SK-MEL-5 (cell line): ENCODE measurements around the gene MSRB3. TPM values are rescaled to one million over a fixed set of nuclear protein-coding genes. Genes with fewer than 3 reads are reported as not detected.
A peak's percentile ranks its signal among the peaks of the same experiment; 100 is the strongest.

Source experiments
- DNase-seq: peaks from one replicate; pipeline ENCODE4 v3.0.0-alpha.2; 2016; ENCODE audit warnings: low read depth, low spot score
- in situ Hi-C: cut with HindIII; loops from 2 replicates; pipeline ENCODE4 v1.10.0; 2016; ENCODE audit warnings: low sequenced_read_pairs, high pct_unique_total_duplicates, low pct_unique_long_range_greater_than_20kb
- polyA plus RNA-seq, 2 experiments: library from polyadenylated mRNA; depleted of rRNA; stranded (reverse); fragments of >200 nt; gene quantifications; 2 replicates each; pipeline ENCODE4 v1.2.3, GENCODE V29; 2015
- total RNA-seq: library from RNA; depleted of rRNA; stranded (reverse); fragments of >200 nt; shearing (Covaris generic); gene quantifications from 2 replicates; pipeline ENCODE4 v1.2.3, GENCODE V29; 2014; rRNA removed

Gene MSRB3
- 7.8 and 9.0 TPM in 2 replicates for total RNA-seq
- 10.4 TPM in 2 replicates for polyA plus RNA-seq (2015; cell fraction: cytosol; rRNA removed)
- 7.2 and 9.0 TPM in 2 replicates for polyA plus RNA-seq (2015; cell fraction: nucleus; rRNA removed)

DNA sequence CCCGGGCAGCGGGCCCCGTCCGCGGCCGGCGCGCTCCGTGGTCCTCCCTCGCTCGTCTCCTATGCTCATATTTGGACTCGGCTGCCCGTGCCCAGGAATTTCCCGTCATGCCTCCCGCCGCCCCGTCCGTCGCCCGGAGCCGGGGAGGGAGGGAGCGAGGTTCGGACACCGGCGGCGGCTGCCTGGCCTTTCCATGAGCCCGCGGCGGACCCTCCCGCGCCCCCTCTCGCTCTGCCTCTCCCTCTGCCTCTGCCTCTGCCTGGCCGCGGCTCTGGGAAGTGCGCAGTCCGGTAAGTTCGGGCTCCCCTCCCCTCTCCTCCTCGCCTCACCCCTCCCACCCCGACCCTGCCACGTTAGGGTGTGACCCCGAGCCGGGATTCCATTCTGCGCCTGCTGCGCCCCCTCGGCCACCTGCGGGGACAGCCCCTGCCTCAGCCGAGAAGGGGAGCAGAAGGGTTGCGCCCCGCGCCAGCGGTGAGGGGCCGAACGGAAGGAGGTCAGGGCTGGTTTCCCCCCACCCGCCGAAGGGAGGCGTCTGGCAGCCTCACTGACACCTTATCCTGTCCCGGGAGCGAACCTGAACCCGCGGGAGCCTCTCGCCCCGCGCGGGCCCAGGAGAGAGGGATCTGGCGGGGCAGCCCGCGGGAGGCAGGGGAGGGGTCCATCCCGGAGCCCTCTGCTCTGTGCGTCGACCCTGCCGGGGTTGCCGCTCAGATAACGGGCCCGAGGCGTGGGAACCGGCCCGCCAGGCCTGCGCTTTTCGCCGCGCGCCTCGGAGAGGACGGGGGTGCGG is at the start of gene MSRB3:
Gene MSRB3 (plus strand): TSS at position 108 of the 793 bp plus-strand sequence. CDS start 29,897 bp downstream, outside the sequence.
- in situ Hi-C loops, result no loop called here
- DNase-seq, result peak; percentile 66

DNA sequence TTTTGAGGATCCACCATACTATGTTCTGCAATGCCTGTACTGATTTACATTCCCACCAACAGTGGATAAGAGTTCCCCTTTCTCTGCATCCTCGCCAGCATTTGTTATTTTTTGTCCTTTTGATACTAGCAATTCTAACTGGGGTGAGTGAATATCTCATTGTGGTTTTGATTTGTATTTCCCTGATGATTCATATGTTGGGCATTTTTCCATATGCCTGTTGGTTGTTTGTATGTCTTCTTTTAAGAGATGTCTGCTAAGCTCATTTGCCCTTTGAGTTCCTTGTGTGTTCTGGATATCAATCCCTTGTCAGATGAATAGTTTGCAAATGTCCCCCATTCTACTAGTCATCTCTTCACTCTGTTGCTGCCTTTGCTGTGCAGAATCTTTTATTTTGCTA is 49.0 kb upstream of the MSRB3 start:
- in situ Hi-C loops, result no loop called here
- DNase-seq, result peak; percentile 51

DNA sequence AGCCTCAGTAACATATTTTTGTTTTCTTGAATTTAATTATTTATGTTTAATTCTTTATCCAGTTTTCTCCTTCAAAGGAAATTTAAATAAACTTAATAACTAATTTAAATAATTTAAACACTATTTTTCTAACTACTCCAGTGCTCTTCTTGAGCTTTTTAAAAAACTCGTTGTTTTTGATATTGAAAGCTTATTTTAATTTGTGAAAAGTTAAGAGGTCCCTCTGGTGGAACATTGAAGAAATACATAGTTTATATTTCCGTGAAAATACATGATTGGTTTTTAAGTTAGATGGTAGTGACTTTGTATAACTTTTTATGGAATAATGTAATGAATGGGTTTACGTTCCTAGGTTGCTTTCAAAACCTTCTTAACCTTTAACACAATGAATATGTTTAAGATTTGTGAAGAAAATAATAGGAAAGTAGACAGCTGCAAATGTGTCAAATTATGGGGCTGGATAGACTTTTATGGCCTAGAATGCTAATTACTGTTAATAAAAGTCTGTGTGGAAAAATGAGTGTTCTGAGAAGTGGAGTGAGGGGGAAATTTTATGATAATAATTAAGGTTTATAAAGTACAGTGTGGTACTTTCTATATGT is 45.9 kb upstream of the MSRB3 start:
- peak; percentile 49 for DNase-seq
- in situ Hi-C loops, result no loop called here

DNA sequence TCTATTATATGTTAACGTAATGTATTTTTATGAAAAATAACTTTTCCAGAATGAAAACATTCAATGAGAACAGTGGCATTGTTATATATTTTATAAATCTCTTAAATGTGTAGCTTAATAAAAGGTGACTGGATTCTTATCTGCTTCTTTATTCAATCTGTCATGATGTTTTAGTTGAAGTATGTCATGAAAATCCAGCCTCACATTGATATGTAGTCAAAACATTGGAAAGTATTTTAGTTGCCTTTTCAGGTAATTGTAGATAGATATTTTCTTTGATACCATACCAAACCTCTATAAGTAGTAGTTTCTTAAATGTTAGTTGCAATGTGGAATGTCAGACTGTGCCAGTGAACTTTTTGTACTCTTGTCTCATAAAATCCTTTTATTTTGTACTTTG is 41.3 kb upstream of the MSRB3 start:
- in situ Hi-C loops, result no loop called here
- DNase-seq, result no peak

DNA sequence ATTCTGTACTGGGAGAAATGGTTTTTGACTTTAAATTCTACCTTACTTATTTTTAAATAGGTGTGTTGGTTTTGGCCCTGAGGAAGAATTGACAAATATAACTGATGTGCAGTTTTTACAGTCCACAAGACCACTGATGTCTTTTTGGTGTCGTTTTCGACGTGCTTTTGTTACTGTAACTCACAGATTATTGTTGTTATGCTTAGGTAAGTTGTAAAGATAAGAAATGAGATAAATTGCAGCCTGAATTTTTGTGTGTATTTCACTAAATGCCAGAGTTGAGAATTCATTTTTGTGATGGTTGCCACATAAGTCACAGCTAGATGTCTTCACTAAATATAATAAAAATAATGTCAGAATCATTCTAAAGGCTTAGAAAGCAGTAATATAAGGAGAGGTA is 39.9 kb upstream of the MSRB3 start:
- no peak for DNase-seq
- in situ Hi-C loops, result no loop called here

DNA sequence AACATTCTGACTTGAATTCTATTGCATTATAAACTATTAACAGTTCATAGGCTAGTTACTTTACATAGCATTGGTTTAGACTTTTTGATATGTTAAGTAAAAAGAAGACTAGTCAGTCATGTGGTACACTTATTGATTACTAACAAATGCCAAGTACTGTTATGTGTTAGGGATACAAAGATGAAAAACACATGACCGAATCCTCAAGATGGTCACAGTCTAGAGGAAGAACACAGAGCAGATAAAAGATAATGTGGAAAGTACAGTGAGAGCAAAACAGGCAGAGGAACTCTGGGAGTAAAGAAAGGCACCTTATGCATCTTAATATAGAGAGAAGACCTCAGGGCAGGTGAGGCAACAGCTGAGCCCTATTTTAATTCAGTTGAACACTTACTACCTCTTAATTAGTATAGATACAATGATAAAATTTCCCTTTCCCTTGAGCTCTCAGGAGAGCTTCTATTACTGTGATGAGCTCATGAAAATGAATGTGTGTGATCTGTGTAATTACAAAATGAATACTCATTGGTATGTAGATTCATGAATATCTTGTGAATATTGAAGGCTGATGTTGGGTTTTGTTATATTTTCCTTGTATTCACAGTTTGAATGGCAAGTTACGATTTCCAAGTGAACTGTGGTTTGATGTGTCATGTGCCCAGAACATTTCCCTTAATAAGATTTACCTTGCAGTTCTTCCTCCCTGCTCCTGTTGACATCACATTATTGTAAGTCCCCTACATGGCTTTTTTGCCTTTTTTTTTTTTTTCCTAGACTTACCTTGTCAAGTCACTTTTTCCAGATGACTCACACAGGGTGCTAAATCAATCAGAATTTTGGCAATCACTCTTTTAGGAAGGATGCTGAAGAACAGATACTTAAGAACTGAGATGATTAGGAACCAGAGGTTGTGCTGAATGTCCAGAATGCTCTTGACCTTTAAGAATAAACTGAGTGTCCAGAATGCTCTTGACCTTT is 29.5 kb upstream of the MSRB3 start:
- no peak for DNase-seq
- in situ Hi-C loops, result no loop called here

DNA sequence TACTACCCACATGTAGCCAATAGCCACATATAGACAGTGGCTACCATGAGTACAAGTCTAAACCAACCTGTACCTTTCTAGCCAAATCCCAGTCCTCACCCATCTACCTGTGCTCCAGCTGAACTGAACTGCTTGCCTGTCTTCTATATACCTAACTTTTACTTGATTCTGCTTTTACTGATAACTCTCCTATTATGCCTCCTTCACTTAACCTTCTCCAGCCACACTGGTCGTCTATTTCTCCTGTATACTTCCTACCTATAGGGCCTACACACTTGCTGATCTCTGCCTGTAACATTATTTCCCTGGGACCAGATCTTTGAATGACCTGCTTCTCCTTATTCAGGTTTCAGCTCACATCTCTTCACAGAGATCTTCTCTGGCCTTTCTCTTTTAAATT is 26.0 kb upstream of the MSRB3 start:
- in situ Hi-C loops, result no loop called here
- DNase-seq, result no peak

DNA sequence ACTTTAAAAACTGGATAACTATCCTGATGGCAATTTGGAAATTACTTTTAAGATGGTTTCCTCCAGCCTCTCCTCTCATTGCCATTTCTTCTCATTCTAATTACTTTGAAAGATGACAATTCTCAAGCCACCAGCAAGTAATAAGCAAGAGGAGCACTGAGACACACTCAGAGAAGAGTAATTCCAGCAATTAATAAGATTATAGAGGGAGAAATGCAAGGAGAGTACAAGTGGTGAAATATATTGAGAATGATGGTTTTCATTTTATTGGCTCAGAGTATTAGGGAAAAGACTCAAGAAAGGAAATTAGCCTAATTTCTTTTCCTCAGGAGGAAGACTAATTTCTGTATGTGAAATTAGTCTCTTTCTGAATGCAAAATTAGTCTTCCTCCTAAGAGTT is 20.5 kb upstream of the MSRB3 start:
- in situ Hi-C loops, result no loop called here

DNA sequence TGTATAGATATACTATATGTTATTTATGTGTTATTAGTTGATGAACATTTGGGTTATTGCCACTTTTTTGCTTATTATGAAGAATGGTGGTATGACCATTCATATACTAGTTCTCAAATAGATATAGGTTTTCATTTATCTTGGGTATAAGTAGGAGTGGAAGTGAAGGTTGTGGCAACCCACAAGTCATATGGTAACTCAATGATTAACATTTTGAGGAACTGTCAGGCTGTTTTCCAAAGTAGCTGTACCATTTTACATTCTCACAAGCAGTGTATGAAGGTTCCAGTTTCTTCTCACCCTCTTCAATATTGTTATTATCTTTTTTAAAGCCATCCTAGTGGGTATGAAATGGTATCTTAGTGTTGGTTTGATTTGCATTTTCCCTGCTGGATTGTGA is 19.0 kb upstream of the MSRB3 start:
- in situ Hi-C loops, result no loop called here
- no peak for DNase-seq

More for the DNA sequence above, 20.5 kb upstream of the MSRB3 start:
- no peak for DNase-seq

DNA sequence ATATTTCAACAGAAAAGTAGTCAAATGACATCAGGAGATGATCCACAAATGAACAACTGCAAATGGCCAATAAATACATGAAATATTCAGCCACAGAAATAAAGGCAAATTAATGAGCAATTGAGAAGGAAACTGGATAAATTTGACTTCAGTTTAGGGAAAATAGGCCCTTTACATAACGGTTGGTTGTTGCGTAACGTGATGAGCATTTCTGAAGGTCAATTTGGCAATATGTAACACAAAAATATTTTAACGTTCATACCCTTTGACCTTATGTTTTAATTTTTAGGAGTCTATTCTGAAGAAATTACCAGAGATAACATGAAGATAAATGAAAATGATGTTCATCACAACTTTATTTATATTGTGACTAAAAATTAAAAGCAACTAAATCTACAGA is 14.7 kb upstream of the MSRB3 start:
- in situ Hi-C loops, result no loop called here
- no peak for DNase-seq

DNA sequence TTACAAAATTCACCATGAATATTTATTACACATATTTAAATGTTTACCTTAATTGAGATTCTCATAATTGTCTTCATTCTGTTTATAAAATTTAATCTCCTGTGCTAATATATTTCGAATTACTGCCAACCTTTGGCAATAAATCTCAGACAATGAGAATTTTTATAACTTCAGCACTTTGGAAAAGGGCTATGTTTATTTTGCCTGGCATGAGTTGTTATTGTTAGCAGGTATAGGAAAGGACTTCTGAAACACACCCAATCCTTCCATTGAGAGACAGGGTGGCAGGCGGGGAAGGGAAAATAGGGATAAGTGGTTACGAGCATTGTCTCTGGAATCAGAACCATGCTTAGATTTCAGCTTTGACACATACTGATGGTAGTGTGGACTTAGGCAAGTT is 12.1 kb upstream of the MSRB3 start:
- in situ Hi-C loops, result no loop called here
- no peak for DNase-seq

DNA sequence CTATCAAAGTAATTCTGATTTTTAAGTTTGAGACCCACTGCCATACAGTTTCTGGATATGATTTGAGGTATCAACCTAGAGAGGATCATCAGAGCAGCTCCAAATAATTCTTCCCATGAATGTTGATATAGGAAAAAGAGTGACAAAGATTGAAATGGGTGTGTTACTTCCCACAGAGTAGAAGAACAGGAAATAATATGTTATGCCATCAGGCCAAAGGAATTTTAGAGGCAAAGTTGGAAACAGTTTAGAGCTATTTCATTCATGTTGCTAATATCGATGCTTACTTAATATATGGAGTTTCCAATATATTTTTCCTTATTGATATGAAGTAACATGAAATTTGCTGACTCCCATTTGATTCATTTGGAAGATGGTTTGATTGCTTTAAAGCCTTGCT is 8.9 kb upstream of the MSRB3 start:
- no peak for DNase-seq
- in situ Hi-C loops, result no loop called here

DNA sequence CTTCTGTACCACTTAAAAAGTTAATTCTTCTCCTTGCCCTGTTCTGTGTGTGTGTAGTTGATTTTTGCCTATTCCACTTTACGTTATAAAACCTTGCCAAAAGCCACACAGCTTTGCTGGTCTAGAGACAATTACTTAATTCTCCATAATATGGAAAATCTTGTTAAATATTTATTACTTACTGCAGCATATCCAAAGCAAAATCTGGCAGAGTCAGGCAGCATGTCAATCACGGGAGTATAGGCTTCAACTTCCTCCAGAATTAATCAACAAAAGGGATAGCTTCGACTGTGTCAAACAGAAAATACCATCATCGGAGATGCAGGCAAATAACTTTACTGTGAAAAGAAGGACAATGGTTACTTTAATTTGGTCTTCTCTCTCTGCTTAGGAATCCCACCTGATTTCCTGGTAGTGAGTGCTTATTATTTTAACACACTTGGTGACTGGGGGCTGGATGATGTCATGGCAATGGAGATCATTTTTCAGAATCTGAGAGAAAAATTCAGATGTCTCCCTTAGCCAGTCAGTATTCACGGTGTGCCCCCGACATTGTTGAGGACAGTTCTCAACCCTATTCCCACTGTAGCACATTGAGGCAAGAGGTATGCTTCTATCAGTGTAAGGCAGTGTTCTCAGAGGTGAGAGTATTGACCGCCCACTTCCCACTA is 3.7 kb upstream of the MSRB3 start:
- in situ Hi-C loops, result no loop called here
- DNase-seq, result no peak

DNA sequence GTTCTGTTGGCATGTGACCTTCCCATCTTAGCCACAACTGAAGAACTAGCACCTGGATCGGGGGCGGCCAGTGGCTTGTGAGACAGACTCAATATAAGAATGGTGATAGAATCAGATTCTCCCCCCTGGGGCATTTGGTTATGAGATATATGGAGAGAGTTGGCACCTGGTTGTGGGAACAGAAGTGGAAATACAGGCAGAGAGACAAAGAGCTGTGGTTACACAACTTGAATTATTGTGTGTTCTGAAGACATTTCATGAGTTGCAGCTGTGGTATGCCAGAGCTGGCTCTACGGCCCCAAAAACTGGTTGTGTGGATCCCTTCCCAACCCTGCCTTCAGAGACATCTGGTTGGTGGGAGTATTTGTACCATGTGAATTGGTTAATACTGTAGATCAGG is 2.9 kb upstream of the MSRB3 start:
- in situ Hi-C loops, result no loop called here
- no peak for DNase-seq

DNA sequence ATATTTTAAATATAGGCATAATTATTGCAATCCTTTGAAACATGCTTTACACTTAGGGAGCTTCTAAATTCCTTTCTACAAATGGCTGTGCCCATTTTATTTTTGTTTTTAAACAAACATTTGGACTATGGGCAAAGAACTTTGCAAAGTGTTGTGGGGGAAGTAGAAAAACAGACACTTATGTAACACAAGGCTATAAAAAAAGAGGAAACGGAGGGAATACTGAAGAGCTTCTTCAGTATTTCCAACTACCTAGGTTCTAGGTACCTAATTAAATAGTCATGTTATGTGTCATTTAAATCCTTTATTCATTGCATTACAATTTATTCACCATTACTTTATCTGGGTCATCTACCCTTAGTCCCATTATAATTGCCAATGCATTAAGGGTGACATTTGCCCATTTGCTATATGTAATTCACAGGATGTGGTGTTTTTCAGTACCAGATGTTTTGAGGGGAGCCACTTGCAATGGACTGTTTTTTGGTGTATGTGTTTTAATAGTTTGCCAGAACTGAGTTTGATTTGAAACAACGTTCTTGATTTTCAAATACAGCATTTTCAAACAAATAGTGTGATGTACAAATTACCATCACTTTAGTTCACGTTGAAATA is 1.5 kb upstream of the MSRB3 start:
- in situ Hi-C loops, result no loop called here
- no peak for DNase-seq

DNA sequence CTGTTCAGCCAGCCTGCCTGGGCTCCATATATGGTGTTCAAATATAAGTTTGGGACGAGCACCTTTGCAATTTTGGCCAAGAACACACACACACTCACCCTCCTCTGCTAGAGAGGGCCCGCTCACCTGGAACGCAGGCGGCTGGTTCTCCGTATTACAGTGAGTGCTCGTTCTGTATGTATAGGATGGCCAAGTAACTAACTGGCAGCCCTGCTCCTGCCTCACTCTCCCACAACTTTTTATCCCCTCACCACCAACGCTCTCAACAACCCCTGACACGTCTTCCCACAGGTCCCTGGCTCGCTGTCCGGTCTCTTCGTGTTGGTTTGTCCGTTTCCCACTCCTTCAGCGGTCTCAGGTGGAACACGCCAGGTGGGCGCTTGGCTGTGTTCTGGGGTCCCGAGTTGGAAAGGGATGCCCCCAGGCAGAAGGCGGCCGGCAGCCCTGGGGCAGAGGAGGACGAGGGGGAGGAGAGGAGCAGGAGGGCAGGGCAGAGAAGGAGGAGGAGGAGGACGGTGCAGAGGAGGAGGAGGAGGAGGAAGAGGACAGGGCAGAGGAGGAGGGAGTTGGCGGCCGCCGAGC is 398 bp upstream of the MSRB3 start:
- in situ Hi-C loops, result no loop called here

More for the DNA sequence above, 398 bp upstream of the MSRB3 start:
- DNase-seq, result no peak
